ENCODE data around the gene TMEM89.

Gene TMEM89

GRCh38 chr3:48621461-48621869 lies at the start of gene TMEM89:
Gene TMEM89, minus strand, starts transcription at chr3:48621769. Its CDS starts 13 bp downstream, at chr3:48621756.
- no peak for DNase-seq

GRCh38 chr3:48664929-48665328 lies 43.4 kb upstream of the TMEM89 start:
- no peak for DNase-seq

DNA sequence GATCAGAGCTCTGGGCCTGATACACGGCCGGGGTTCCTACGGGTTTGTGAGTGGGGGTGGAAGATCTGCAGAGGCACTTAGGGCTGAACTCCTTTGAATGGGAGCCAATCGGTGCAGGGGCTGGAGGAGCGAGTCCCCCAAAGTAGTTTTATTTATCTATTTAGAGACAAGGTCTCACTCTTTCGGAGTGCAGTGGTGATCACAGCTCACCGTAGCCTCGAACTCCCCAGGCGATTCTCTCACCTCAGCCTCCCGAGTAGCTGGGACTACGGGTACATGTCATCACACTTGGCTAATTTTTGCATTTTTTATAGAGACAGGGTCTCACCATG lies 42.7 kb upstream of the TMEM89 start:
- no peak for DNase-seq

GRCh38 chr3:48663489-48664312 lies 42.1 kb upstream of the TMEM89 start:
- peak; percentile 78 to 80 for DNase-seq

- peak; percentile 38 to 54 for DNase-seq
Observed at GRCh38 chr3:48662753-48663488, 41.4 kb upstream of the TMEM89 start, which contains the start of gene CELSR3. Gene CELSR3, minus strand, starts transcription at chr3:48662886. Its CDS starts 252 bp downstream, at chr3:48662634.

DNA sequence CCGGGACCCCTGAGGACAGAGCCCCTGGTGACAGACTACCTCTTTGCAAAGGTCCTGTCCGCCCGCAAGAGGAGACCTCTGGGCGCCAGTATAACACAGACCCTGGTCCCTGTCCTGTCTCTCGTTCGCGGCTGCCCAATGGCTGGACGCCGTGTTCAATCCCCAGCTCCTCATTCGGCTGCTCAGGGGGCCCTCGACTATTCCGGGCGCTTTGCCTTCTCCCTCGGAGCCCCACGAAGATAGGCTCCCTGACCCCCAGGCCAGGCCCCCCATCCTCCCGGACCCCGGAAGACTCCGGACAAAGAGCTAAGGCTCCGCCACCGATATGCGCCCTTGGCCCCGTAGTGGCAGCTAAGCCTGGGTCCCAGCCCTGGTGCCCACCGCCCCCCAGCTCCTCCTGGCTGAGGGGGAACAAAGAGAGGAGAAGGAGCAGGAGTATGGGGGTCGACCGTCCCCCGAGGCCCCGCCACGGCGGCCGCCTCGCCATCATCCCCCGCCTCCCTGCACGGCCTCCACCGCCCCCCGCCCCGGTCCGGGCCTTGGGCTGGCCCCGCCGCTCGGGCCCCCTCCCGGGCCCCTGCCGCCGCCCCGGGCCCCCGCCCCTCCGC lies 40.7 kb upstream of the TMEM89 start:
- no peak for DNase-seq

DNA sequence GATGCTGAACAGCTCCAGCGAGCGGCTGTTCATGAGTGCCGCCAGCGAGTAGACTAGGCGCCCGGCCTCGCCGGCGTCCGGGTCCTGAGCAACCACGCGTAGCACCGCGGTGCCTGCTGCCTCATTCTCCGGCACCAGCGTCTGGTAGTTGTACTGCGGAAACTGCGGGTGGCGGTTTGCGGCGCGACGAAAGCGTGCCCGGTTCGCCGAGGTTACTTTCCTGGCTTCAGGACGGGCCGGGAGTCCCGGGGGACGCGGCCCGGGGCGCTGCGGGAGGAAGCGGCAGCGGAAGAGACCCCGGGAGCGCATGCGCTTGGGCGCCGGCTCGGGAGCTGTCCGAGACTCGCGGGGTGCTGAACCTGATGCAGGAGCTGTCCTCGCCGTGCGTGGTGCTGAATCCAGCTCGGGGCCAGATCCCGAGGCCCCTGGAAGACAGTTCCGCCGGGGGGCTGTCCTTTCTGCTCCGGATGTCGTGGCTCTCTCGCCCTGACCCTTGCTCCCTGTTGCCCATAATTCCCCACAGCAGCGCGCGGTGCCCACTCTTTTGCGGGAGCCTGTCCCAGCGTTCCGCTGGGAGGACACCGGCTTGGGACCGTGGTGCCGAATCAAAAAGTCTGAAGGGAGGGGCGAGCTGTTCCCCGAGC lies 40.1 kb upstream of the TMEM89 start:
- DNase-seq = peak; percentile 57 to 60

GRCh38 chr3:48660800-48661400 lies 39.3 kb upstream of the TMEM89 start:
- DNase-seq = no peak

DNA sequence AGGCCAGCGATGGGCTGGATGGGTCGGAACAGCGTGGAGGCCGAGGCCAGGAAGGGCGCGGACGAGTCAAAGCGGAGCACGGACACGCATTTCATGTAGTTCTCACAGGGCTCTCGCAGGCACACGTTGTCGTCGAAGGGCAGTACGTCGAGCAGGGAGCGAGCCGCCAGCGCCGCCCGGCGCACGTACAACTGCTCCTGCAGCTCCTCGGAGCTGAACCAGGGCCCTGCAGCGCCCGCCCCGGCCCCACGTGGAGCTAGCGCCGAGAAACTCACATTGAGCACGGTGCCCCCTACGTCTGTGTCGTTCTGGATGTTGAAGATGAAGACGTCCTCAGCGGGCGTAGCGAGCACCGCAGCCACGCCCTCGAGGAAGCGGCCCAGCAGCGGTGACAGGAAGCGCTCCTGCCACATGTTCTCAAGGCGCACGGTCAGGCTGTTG lies 35.3 kb upstream of the TMEM89 start:
- DNase-seq = peak; percentile 7 to 23

DNA sequence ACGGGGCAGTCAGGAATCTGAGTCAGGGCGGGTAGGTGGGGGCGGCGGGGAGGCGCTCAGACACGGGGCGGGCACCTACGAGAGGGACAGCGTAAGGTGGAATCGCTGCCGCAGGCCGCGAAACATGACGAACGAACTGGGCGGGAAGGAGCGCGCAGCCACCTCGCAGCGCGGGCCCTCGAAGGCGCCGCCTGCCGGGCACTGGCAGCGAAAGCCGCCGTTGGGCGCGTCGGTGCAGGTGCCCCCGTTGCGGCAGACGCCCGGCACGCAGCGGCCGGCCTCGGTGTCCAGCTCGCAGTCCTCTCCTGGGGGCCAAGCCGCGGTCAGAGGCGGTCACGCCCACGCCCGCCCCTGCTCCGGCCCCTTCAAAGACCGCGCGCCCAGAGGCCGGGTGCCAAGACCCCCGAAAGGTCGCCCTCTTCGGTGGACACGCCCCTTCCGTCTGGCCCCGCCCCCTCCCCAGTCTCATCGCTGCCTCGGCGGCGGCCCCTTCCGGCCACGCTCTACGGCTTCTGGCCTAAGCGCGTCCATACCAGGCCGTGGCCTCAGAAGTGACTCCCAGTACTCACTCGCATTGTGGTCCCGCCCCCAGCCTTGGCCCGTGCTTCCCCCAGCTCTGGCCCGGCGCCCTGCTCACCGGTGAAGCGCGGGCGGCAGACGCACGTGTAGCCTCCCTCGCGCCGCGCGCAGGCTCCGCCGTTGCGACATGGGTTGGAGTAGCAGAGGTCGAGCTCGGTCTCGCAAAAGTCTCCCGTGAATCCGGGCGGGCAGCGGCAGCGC lies 34.7 kb upstream of the TMEM89 start:
- DNase-seq = peak; percentile 83 to 87

- DNase-seq = peak; percentile 63 to 70
Observed at GRCh38 chr3:48655606-48656005, 34.0 kb upstream of the TMEM89 start.

DNA sequence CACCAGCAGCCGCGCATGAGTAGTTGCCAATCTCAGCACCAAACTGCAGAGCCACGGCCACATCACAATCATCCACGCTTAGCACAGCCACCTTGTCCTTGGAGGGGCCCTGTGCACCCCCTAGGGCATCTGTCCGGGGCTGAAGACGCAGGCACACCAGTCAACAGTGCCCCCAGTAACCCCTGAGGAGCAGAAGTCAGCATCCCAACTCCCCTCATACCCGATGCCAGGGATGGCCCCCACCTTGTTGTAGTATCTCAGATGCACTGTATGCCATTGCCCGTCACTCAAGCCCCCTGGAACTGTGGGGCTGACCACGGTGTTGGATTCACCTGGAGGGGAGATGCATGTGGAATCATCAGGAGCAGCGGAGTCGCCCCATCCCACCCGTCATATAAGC lies 33.5 kb upstream of the TMEM89 start:
- no peak for DNase-seq

- no peak for DNase-seq
Observed at GRCh38 chr3:48652923-48653715, 31.6 kb upstream of the TMEM89 start.

DNA sequence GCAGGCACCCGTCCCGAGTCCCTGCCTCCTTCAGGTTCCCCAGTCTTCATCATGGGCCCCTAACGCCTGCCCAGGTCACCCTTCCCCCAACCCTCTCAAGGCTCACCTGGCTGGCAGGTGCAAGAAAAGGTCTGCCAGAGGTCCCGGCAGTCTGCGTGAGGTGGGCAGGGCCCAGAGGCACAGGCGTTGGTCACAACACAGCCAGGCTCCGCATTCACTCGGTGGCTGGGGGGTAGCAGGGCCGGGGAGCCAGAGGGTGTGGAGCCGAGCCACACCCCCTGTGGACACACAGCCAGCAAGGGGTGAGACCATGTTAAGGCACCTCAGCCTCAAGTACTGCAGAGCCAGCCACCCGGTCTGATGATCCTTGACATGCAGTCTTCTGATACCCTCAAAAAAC lies 30.2 kb upstream of the TMEM89 start:
- DNase-seq = no peak

DNA sequence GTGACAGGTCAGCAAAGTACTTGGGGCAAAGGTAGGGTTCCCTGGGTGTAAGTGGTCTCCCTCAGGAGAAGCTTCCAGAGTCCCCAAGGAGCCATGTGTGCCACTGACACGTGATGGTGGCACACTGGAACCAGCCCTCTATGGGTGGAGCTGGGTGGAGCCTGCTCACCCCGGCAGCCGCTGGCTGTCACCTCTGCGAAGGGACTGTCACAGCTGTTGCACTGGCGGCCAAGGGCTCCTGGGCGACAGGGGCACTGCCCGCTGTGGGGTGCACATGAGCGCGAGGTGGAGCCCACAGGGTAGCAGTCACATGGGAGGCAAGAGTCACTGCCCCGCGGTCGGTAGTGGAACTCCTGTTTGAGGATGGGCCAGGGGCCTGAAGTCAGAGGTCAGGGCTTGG lies 29.2 kb upstream of the TMEM89 start:
- DNase-seq = no peak

- DNase-seq = no peak
Observed at GRCh38 chr3:48648188-48648850, 26.8 kb upstream of the TMEM89 start.

DNA sequence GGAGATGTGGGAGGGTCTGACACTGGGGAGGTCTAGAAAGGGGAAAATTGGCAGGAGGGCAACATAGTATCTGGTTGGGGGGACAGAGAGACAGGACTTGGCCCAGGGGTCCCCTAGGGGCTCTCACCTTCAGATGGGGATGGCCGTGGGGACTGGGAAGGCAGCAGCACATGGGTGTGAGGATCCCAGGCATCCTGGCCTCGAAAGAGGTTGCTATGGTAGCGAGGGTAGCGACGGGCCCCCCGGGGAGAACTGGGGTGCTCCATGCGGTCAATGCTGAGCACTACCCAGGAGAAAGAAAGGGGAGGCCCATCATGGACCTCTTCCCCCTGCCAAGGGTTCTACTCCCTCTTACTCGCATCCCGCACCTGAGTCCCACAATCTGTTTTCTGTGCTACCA lies 26.1 kb upstream of the TMEM89 start:
- no peak for DNase-seq

DNA sequence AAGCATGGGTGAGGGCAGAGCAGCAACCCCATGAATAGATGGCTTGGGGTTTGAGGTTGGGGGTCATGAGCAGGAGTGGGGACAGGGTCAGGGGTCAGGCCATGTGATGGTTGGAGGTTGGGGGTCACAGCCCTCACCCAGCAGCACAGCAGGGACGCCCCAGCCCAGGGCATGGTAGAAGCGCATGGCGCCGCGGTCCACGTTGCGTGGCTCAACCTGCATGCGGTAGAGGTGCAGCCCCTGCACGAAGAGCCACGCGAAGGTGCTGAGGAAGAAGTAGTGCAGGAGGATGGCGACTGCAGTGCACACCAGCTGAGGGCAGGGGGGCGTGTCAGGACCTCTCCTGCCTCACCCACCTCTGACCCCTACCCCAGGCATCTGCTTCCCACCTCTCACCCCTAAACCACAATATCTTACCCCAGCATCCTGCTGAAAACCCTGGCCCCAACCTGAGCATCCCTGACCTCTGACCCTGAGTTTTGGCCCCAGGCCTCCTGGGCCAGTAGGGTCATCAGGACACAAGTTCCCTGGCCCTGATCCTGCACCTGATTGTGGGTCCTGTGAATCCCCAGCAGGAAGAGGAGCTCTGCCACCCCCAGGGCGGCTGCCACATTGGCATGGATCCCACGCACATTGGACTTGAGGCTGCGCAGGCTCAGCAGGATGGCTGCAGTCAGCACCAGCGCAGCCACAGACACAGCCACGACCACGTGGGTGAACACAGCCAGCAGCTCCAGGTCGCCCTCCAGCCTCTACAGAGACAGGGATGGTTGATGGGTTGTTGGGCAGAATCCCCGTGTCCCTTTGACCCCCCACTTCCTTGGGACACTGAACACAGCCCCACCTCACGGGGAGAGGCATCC lies 23.6 kb upstream of the TMEM89 start:
- no peak for DNase-seq

DNA sequence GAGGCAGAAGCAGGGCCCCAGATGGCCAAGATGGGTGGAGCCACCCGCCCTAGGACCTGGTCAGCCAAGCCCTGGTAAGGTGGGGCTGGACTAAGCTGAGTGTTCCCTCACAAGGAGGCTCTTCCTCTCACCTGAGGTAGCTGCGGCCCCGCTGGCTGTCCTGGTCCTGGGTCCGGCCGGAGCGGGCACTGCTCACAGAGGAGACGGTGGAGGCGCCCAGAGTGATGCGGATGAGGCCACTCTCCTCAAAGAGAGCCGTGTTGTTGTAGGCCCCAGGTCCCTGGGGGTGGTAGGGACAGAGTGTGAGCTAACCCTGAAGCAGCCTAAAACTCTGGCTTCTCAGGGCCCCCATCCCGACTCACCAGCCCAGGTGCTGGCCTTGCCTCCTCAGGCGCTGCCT lies 21.0 kb upstream of the TMEM89 start:
- no peak for DNase-seq

GRCh38 chr3:48641396-48641795 lies 19.8 kb upstream of the TMEM89 start:
- no peak for DNase-seq

Data from activated CD4-positive, alpha-beta T cell treated with anti-CD3 and anti-CD28 coated beads, Interleukin-2, amount 50 U/mL, for 4 hours (primary cell).